K562 (cell line): Measurements from ENCODE around the gene TRMT112. TPM values are rescaled to one million over a fixed set of nuclear protein-coding genes. Genes with fewer than 3 reads are reported as not detected.

ENCODE experiments used
- CHCHD3 ChIP-seq: fragments of 250-450 bp; sonication (Bioruptor Pico); IDR thresholded peaks from 2 replicates; pipeline ENCODE4 v2.1.2; 2022; ENCODE audit warnings: mild to moderate bottlenecking
- GABPB1 ChIP-seq: sonication (generic); formaldehyde crosslinking; IDR thresholded peaks from 2 replicates; pipeline ENCODE4 v1.8.0; 2022; ENCODE audit warnings: mild to moderate bottlenecking, missing genetic modification reagents
- JUND ChIP-seq, 2 experiments: IDR thresholded peaks; 2 replicates in 1 of 2; 3 replicates in 1 of 2; pipeline ENCODE4 v1.6.1; 2011; ENCODE audit warnings: borderline replicate concordance in 2 of 2, low read depth in 2 of 2, low read length in 2 of 2, improper control_type of control experiment in 1 of 2, missing biosample characterization in 1 of 2, missing genetic modification characterization in 1 of 2, missing genetic modification reagents in 1 of 2
- KHSRP ChIP-seq: fragments of 450-650 bp; IDR thresholded peaks from 2 replicates; pipeline ENCODE4 v1.6.1; 2017
- MTA2 ChIP-seq: fragments of 450-650 bp; IDR thresholded peaks from 2 replicates; pipeline ENCODE4 v1.6.1; 2016; ENCODE audit warnings: low read depth
- MTA3 ChIP-seq: fragments of 450-650 bp; formaldehyde crosslinking; IDR thresholded peaks from 2 replicates; pipeline ENCODE4 v1.6.1; 2017; ENCODE audit warnings: mild to moderate bottlenecking, borderline replicate concordance
- MYNN ChIP-seq, 2 experiments: sonication (generic); formaldehyde crosslinking in 1 of 2; IDR thresholded peaks; 2 replicates each; pipeline versions ENCODE4 v1.5.0 to v1.6.1; 2016 to 2020; ENCODE audit warnings: antibody characterized with exemption in 1 of 2, missing genetic modification reagents in 1 of 2
- NCOA1 ChIP-seq: fragments of 450-650 bp; IDR thresholded peaks from 2 replicates; pipeline ENCODE4 v1.6.1; 2016; ENCODE audit warnings: low read depth
- POLR2G ChIP-seq: fragments of 200-400 bp; formaldehyde crosslinking; IDR thresholded peaks from 2 replicates; pipeline ENCODE4 v1.6.1; 2017; ENCODE audit warnings: low read depth, mild to moderate bottlenecking, antibody characterized with exemption, low read length, moderate library complexity
- POLR2H ChIP-seq: IDR thresholded peaks from 2 replicates; pipeline ENCODE4 v1.6.1; 2016; ENCODE audit warnings: missing genetic modification characterization, low read depth, mild to moderate bottlenecking, control low read depth, missing compliant biosample characterization, moderate library complexity
- RUNX1 ChIP-seq: sonication (generic); IDR thresholded peaks from 2 replicates; pipeline ENCODE4 v1.6.1; 2016; ENCODE audit warnings: antibody characterized with exemption, low read depth
- SIX5 ChIP-seq, 2 experiments: IDR thresholded peaks; 2 replicates each; pipeline ENCODE4 v1.6.1; 2011; ENCODE audit warnings: low read length in 2 of 2, borderline replicate concordance in 1 of 2, low read depth in 1 of 2, mild to moderate bottlenecking in 1 of 2, moderate library complexity in 1 of 2; ENCODE audit not compliant: insufficient read depth in 1 of 2
- SNIP1 ChIP-seq: fragments of 450-650 bp; IDR thresholded peaks from 2 replicates; pipeline ENCODE4 v1.7.1; 2017; ENCODE audit warnings: low read depth, mild to moderate bottlenecking
- SOX6 ChIP-seq: fragments of 450-650 bp; IDR thresholded peaks from 2 replicates; pipeline ENCODE4 v1.6.1; 2014; ENCODE audit warnings: mild to moderate bottlenecking
- STAG1 ChIP-seq: sonication (generic); formaldehyde crosslinking; IDR thresholded peaks from 2 replicates; pipeline ENCODE4 v1.5.0; 2020; ENCODE audit warnings: missing genetic modification reagents, borderline replicate concordance
- TAF15 ChIP-seq: fragments of 200-400 bp; formaldehyde crosslinking; IDR thresholded peaks from 2 replicates; pipeline ENCODE4 v1.6.1; 2017; ENCODE audit warnings: mild to moderate bottlenecking, low read depth, low read length, moderate library complexity
- TBL1XR1 ChIP-seq, 2 experiments: IDR thresholded peaks; 2 replicates each; pipeline ENCODE4 v1.6.1; 2012; ENCODE audit warnings: improper control_type of control experiment in 2 of 2, low read length in 2 of 2, mild to moderate bottlenecking in 1 of 2
- TSC22D4 ChIP-seq: fragments of 450-650 bp; IDR thresholded peaks from 2 replicates; pipeline ENCODE4 v1.6.1; 2016; ENCODE audit warnings: missing genetic modification characterization, missing biosample characterization, control low read depth
- ZMIZ1 ChIP-seq, 2 experiments: fragments of 150-350 bp in 1 of 2; IDR thresholded peaks; 2 replicates each; pipeline ENCODE4 v1.6.1; 2012 to 2016; ENCODE audit warnings: low read depth in 2 of 2, low read length in 2 of 2, mild to moderate bottlenecking in 1 of 2, moderate library complexity in 1 of 2
- ZNF274 ChIP-seq: IDR thresholded peaks from 2 replicates; pipeline ENCODE4 v1.6.1; 2011; ENCODE audit warnings: low read depth, mild to moderate bottlenecking, low read length, moderate library complexity, borderline replicate concordance
- polyA plus RNA-seq, 8 experiments: library from polyadenylated mRNA; depleted of rRNA in 4 of 8; stranded (reverse) in 5 of 8; unstranded in 3 of 8; fragments of >200 nt; fragmentation: Nextera tagmentation in 2 of 8; fragmentation: Illumina TruSeq in 1 of 8; extraction: Ambion mirVana in 2 of 8; extraction: Trizol in 1 of 8; gene quantifications; 2 replicates each; pipeline versions ENCODE4 v1.2.1 to v1.2.3, GENCODE V29; 2011 to 2014; ENCODE audit warnings: inconsistent platforms in 1 of 8, missing spikeins in 1 of 8
- total RNA-seq, 7 experiments: library from RNA; depleted of rRNA in 6 of 7; stranded (reverse); fragments of >200 nt in 6 of 7; fragmentation: Illumina TruSeq in 2 of 7; extraction: Trizol in 2 of 7; gene quantifications; 2 replicates each; pipeline versions ENCODE4 v1.2.1 to v1.2.3, GENCODE V29; 2011 to 2021; ENCODE audit warnings: low replicate concordance in 1 of 7
- TF ChIP-seq, protein P1 (sequence below): fragments of 450-650 bp; IDR thresholded peaks from 2 replicates; pipeline ENCODE4 v1.6.1; 2016; ENCODE audit warnings: low read depth, mild to moderate bottlenecking, moderate library complexity
- TF ChIP-seq, protein P2 (sequence below): fragments of 200-800 bp; sonication (Bioruptor generic); IDR thresholded peaks from 2 replicates; pipeline ENCODE4 v1.6.1; 2017; ENCODE audit warnings: missing genetic modification characterization, missing compliant biosample characterization

TRMT112 gene
- total and polyA plus RNA-seq, 9 of the 15 experiments (the other 6 are each of a cell fraction or from before 2014, with no cell fraction given): 162 to 444 (median 300) TPM

DNA sequence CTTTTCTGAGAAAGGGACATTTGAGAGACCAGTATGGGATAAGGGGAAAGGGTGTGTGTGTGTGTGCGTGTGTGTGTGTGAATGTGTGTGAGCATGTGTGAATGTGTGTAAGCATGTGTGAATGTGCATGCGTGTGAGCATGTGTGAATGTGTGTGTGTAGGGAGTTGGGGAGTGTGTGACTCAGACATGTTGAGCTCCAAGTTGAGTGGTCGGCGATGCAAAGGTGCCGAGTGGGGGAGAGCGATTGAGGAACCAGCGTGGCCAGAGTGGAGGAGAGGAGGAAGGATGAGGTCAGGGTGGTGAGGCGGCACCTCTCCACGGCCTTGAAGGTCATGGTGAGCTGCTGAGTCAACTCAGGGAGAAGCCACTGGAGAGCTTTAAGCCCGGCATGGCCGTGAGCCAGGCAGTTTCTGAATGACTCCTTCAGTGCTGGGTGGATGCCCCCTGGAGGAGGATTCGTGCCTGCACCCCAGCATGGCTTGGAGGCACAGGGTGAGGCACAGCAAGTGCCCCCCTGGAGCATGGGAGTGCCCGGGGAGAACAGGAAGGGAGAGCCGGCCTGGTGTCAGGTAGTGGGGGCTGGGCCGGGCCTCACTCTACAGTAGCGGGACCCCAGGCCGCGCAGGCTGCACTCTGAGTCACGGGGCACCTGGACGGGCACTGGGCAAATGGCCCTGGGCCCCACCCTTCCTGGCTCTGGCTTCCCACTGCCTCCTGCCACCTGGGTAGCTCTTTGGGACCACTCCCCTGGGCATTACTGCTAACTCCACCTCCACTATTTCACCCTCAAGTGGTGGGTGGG lies 14.4 kb upstream of the TRMT112 start (continued):
- TF ChIP-seq MTA3 (peak; percentile 70; the same call in 1 of the 2 replicates), POLR2H (tag) (no peak), CHCHD3 (CRISPR knock-in tag) (no peak), RUNX1 (no peak), TBL1XR1 (IDR thresholded peaks at IDR 0.05; ENCODE audit: low read length in 2 of 2) (peak in 1 of 2 experiments; percentile 42; a peak in 1 of 4 replicates), POLR2G (peak; percentile 59), KHSRP (peak; percentile 47; the same call in 1 of the 2 replicates), MYNN (IDR thresholded peaks at IDR 0.05) (peak; percentile 49; the same call in 1 of the 2 replicates), MYNN (CRISPR knock-in tag; IDR thresholded peaks at IDR 0.05) (no peak), STAG1 (CRISPR knock-in tag) (no peak), SIX5 (IDR thresholded peaks at IDR 0.05; ENCODE audit: borderline replicate concordance in 1 of 2, insufficient read depth in 1 of 2, low read depth in 1 of 2, low read length in 2 of 2) (no peak), GABPB1 (peak; percentile 26; the same call in 1 of the 2 replicates), JUND (IDR thresholded peaks at IDR 0.05; ENCODE audit: borderline replicate concordance, low read depth, low read length) (peak; percentile 84), JUND (tag; IDR thresholded peaks at IDR 0.05; ENCODE audit: borderline replicate concordance, low read depth, low read length) (peak; percentile 75; the same call in 2 of the 3 replicates), ZMIZ1 (IDR thresholded peaks at IDR 0.05; ENCODE audit: low read depth in 2 of 2, low read length in 2 of 2) (0 out of 4 replicates have a peak, but pooled peaks of 1 of the 2 experiments have one; percentile 35), TAF15 (no peak), TSC22D4 (tag) (no peak), ZNF274 (no peak), SNIP1 (0 out of 2 replicates have a peak, but pooled peaks have one; percentile 41), SOX6 (peak; percentile 13; the same call in 1 of the 2 replicates), NCOA1 (peak; percentile 61; the same call in 1 of the 2 replicates), MTA2 (peak; percentile 56)
- TF ChIP-seq, protein P1, sequence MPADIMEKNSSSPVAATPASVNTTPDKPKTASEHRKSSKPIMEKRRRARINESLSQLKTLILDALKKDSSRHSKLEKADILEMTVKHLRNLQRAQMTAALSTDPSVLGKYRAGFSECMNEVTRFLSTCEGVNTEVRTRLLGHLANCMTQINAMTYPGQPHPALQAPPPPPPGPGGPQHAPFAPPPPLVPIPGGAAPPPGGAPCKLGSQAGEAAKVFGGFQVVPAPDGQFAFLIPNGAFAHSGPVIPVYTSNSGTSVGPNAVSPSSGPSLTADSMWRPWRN: 0 out of 2 replicates have a peak, but pooled peaks have one; percentile 22
- TF ChIP-seq, protein P2, sequence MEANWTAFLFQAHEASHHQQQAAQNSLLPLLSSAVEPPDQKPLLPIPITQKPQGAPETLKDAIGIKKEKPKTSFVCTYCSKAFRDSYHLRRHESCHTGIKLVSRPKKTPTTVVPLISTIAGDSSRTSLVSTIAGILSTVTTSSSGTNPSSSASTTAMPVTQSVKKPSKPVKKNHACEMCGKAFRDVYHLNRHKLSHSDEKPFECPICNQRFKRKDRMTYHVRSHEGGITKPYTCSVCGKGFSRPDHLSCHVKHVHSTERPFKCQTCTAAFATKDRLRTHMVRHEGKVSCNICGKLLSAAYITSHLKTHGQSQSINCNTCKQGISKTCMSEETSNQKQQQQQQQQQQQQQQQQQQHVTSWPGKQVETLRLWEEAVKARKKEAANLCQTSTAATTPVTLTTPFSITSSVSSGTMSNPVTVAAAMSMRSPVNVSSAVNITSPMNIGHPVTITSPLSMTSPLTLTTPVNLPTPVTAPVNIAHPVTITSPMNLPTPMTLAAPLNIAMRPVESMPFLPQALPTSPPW: peak; percentile 57
